Measurements from ENCODE around the gene ANTXRL.
"Not testable (repeated sequence)": the region's sequence is repeated elsewhere in the genome, so short reads cannot be mapped to it uniquely, and the experiment has no call there.

ANTXRL gene

DNA sequence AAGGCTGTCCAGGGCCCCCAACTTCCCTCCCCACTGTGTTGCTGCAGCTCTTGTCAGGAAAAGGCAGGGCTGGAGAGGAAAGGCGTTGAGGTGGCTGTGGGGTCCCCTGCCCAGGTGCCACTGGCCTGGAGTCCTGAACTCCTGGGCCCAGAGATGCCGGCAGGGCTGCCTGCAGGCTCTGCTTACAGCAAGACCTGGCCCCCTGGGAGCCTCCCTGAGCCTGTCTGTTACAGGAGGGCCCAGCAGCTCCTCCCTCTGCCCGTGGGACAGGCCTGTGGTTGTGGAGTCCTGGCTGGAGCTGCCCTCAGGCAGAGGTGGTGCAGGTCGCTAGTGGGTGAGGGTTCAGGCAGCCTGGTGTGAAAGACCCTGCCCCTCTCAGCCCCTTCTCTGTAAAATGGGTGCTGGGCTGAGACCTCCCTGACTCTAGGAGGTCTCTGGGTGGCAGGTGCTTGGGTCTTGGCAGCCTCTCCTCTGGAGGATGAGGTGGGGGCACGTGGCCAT lies 9.9 kb downstream of the ANTXRL start:
- DNase-seq, result no peak

GRCh38 chr10:46297406-46298204 lies 10.8 kb downstream of the ANTXRL start:
- no peak for DNase-seq

GRCh38 chr10:46298477-46299285 lies 11.9 kb downstream of the ANTXRL start:
- DNase-seq, result no peak

GRCh38 chr10:46299286-46299535 lies 12.4 kb downstream of the ANTXRL start:
- DNase-seq, result no peak

DNA sequence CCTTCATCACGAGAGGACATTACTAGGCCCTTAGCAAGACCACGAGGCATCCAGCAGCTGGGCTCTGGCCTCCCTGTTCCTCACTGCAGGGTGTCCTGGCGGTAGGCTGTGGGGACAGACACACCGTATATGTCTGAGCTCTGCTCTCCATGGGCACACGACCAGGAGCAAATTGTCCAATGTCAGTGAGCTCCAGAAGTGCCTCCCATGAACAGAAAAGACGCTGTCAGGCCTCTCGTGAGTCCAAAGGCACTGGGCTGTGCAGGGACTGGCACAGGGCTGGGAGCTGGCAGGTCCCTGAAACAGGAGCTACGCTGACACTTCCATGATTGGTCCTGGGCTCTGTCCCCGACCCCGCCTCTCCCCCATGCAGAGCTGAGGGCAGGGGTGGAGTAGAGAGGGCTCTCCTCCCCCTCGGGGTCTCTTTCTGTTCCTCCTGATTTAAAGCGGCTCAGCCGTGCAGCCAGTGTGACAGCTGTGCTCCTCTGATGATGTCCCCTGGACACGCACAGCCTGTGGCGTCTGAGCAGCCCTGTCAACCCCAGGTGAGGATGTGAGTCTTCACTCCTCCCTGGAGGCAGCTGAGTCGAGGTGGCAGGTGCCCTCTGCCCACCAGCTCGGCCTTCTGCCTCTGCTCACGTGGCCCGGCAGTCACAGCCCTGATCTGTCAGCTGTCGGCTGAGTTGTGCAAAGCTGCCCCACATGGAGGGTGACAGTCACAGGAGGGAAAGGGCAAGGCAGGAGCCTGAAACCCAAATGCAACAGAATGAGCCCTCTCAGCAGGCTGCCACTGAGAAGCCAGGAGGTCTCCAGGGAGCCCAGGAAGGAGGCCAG lies 13.0 kb downstream of the ANTXRL start:
- DNase-seq, result no peak

DNA sequence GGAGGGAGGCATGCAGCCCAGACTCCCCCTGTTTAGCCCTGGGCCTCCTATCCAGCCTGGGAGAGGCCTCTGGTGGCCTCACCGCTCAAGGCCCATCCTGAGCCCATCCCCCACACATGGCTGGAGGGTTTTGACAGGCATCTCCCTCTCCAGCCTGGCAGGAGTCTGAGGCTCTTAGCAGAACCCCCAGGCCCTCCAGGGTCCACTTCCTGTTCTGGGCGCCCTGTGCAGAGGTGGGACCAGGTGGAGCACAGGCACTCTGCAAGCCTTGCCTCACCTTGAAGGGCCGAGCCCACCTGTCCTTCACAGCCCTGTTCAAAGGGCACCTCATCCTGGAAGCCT lies 13.5 kb downstream of the ANTXRL start:
- not testable (repeated sequence) for DNase-seq

GRCh38 chr10:46301056-46301645 lies 14.4 kb downstream of the ANTXRL start:
- no peak for DNase-seq

GRCh38 chr10:46301721-46302479 lies 15.1 kb downstream of the ANTXRL start:
- DNase-seq, result no peak

GRCh38 chr10:46302765-46303352 lies 16.1 kb downstream of the ANTXRL start:
- DNase-seq, result not testable (repeated sequence)

GRCh38 chr10:46304062-46304461 lies 17.3 kb downstream of the ANTXRL start:
- DNase-seq, result no peak

- DNase-seq, result not testable (repeated sequence)
Observed at GRCh38 chr10:46304671-46305070, 17.9 kb downstream of the ANTXRL start.

DNA sequence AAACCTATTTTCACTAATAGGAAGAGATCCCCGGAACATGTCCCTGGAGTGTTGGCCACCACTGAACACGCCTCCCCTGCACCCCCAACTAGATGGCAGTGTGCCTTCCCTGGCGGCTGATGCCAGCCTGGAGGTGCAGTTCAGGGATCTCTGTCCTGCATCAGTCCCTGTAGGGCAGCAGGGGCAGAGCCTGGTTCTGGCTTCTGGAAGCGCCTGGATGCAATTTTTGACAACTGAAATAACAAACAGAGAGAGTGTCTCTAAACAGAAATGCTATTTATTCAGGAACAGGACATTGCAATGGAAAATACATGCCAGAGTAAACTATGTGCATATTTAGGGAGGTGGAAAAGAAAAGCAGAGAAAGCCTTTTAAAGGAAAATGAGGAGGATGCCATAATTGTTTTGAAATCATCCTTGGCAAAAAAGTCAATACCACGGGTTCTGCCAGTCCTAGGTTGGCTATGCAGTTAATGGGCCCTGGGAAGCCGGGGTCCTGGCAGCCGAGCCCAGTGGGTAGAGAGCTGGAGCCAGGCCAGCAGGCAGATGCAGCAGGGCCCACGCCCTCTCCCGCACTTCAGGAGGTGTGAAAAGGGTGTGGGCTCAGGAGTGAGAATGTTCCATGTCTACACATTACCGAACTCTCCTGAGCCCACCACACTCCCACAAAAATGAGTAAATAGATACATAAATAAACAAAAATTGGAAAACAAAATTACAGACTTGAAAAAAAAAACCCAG lies 18.5 kb downstream of the ANTXRL start:
- DNase-seq, result no peak

GRCh38 chr10:46305986-46306385 lies 19.2 kb downstream of the ANTXRL start:
- DNase-seq, result no peak

DNA sequence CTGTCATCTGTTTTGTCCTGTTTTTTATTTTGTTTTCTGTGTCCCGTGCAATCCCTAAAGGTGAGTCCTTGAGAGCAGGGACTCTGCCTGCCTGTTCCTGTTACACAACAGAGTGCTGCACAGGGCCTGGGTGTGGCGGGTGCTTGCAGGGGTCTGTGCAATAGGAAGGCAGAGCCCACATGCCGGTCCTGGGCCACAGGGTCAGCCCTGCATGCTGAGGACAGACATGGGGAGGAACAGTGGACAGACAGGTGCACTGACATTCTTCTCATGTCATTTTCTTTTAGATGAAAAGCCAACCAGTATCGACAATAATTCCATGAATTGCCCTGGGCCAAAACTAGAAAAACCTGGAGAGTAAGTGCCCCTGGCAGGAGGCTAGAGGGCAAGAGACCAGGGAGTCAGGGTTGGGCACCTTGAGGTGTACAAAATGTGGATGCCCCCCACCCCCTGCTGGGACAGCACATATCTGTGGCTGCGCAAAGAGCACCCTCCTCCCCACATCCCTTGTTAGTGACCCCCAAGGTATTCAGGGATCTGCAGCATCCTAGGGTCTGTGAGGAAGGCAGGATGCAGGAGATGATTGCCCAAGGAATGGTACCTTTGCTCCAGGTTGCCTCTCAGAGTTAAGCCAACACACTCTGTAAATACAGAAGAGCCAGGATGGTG lies 19.9 kb downstream of the ANTXRL start:
- DNase-seq, result no peak

GRCh38 chr10:46307281-46308112 lies 20.7 kb downstream of the ANTXRL start:
- no peak for DNase-seq

DNA sequence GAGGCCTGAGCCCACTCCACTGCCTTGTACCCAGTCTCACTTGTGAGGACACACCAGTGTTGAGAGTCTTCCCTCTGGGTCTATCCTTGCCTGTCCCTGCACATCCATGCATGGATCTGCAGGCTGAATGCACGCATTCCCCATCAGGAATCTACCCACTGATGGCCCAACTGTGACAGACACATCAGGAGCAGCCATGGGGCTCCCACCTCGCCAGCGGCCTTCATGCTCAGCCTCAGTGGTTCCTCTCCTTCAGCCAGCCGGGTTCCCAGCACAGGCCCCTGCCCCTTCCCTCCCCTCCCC lies 21.3 kb downstream of the ANTXRL start:
- no peak for DNase-seq

- no peak for DNase-seq
Observed at GRCh38 chr10:46308666-46309450, 22.1 kb downstream of the ANTXRL start.

DNA sequence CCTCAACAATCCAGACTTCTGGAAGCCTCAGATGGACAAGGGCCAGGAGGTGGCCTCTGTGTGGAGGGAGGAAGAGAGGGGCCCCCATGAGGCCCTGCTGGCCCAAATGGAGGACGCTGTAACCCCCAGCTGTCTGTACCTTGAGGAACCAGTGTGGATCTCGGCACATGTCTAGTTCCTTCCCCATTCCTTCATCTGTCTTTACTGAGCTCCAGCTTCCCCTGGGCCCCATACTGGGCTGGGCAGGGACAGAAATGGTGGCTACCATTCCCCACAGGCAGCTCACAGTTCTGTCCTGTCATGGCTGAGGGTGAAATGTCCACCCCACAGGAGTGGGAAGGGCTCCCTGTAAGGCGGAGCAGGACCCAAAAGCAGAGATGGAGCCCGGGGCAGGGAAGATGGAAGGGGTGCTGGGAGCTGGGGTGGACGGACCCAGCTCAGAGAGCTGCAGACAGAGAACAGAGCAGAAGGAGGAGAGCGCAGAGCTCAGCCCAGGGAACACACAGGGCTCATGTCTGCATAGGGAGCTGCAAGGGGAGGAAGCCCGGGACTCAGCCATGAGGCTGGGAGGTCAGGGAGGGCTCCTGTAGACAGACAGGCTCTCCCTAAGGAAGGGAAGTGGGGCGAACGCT lies 22.8 kb downstream of the ANTXRL start:
- DNase-seq, result no peak

- no peak for DNase-seq
Observed at GRCh38 chr10:46310143-46310514, 23.3 kb downstream of the ANTXRL start.
